Naive thymus-derived CD8-positive, alpha-beta T cell (primary cell): ENCODE measurements around the gene KCNH5. TPM values are rescaled to one million over a fixed set of nuclear protein-coding genes. Genes with fewer than 3 reads are reported as not detected.

Experiments used
- ATAC-seq, 2 donors: fragments of 150-1000 bp; cut with Tn5 transposase in 1 of 2; sonication (Bioruptor Pico), chemical (Tn5 transposase) in 1 of 2; 1 replicate in 1 of 2; 2 replicates in 1 of 2; pipeline ENCODE4 v1.10.0; 2021; ENCODE audit warnings: mild to moderate bottlenecking in 2 of 2, moderate library complexity in 2 of 2
- POLR2A ChIA-PET: fragments of 350-600 bp; sonication (Branson Sonifier 250); formaldehyde crosslinking; loops from one replicate; lab custom pipeline; 2021; ENCODE audit warnings: antibody characterized with exemption; lab: Charles Lee
- DNase-seq, 10 donors: peaks; one replicate each; pipeline versions ENCODE4 v3.0.0 to v3.0.0-alpha.2; 2020 to 2022
- H3K27ac Mint-ChIP-seq, 10 donors: one replicate each; pipeline ENCODE4 v1.8.0; 2020 to 2022; ENCODE audit warnings: mild to moderate bottlenecking in 10 of 10, mixed read lengths in 10 of 10, moderate library complexity in 4 of 10, inconsistent platforms in 1 of 10
- H3K27me3 Mint-ChIP-seq, 5 donors: one replicate each; pipeline ENCODE4 v1.8.0; 2021 to 2022; ENCODE audit warnings: mixed read lengths in 5 of 5
- H3K36me3 Mint-ChIP-seq, 3 donors: one replicate each; pipeline ENCODE4 v1.8.0; 2020 to 2022; ENCODE audit warnings: mixed read lengths in 3 of 3, mild to moderate bottlenecking in 2 of 3, inconsistent platforms in 1 of 3
- H3K4me1 Mint-ChIP-seq, 4 donors: one replicate each; pipeline ENCODE4 v1.8.0; 2021 to 2022; ENCODE audit warnings: mixed read lengths in 4 of 4
- H3K4me3 Mint-ChIP-seq, 10 donors: one replicate each; pipeline ENCODE4 v1.8.0; 2020 to 2022; ENCODE audit warnings: mild to moderate bottlenecking in 10 of 10, mixed read lengths in 10 of 10, moderate library complexity in 6 of 10, inconsistent platforms in 1 of 10
- H3K9me3 Mint-ChIP-seq, 9 donors: one replicate each; pipeline ENCODE4 v1.8.0; 2020 to 2022; ENCODE audit warnings: mixed read lengths in 9 of 9, mild to moderate bottlenecking in 3 of 9, inconsistent platforms in 1 of 9, moderate library complexity in 1 of 9
- polyA plus RNA-seq, 3 donors: library from polyadenylated mRNA; unstranded; fragments of 300-500 nt; fragmentation: Illumina TruSeq; gene quantifications; one replicate each; pipeline ENCODE4 v1.2.3, GENCODE V29; 2021
- total RNA-seq, 8 experiments: library from RNA in 2 of 8; stranded (reverse) in 2 of 8; gene quantifications; one replicate each; pipeline ENCODE4 v1.2.3 and lab custom pipeline; 2021 to 2026

Gene KCNH5
- total and polyA plus RNA-seq, 5 experiments from 2014 or later = not detected

DNA sequence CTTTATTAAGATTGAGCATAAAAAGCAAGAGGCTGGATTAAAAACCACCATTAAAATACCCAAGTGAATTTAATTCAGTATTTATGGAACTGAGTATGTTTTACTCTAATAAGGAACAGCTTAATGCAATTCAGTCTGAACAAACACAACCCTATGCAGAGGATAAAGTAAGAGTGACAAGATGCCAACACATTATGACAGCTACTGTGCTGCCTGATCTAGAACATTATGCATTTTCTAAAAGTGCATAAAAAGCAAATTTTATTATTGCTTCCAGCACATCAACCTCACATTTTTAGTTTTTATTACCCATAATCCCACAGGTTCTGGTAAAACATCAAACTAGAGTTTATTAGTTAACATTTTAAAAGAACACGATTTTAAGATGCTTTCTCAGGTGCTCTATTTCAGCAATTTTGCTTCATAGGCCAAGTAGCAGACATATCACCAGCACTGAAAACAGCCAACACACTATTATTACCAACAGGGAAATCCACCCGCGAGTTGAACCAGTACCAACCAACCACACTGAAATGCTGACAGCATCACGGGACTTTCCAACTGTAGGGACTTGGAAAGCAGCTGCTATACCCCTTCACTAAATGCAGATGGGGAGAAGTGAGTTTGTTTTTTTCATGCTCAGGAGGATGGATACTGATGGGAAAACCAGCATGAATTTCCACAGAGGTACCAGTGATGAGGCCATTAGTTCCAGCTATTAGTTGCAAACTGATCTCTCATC, 372.1 kb downstream of the KCNH5 start:
- no peak overlapping the region for H3K27ac Mint-ChIP-seq
- no peaks in the 10 kb centered on the region for H3K36me3 Mint-ChIP-seq
- H3K4me3 Mint-ChIP-seq = no peak overlapping the region
- peaks cover 0 to 21% (median 2%) of the 10 kb centered on the region in 9 donors for H3K9me3 Mint-ChIP-seq
- no peak for DNase-seq
- no peak for ATAC-seq
- POLR2A ChIA-PET = no interaction called here
- peaks cover 0 to 4% (median 0%) of the 10 kb centered on the region in 5 donors for H3K27me3 Mint-ChIP-seq
- no peaks in the 10 kb centered on the region for H3K4me1 Mint-ChIP-seq

DNA sequence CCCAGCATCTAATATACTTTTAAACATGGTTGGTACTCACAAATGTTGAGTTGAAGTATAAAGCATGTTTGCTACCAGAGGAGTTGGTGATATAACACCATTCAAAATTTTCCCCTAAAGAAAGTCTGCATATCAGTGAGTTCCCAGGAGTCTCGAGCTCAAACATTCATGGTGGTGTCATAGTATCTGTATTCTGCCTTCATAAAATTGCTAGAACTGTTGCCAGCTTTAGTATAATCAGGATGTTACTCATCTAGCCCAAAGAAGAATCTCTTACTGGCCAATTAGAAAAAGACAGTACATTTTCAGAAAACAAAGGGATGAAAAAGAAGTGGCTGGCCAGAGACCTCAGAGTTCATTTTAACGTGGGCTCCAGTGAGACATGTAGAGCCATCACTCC, 374.7 kb downstream of the KCNH5 start:
- POLR2A ChIA-PET = no interaction called here
- H3K27ac Mint-ChIP-seq = no peak overlapping the region
- no peaks in the 10 kb centered on the region for H3K36me3 Mint-ChIP-seq
- H3K27me3 Mint-ChIP-seq = no peaks in the 10 kb centered on the region
- peaks cover 0 to 21% (median 4%) of the 10 kb centered on the region in 9 donors for H3K9me3 Mint-ChIP-seq
- DNase-seq (no peak), ATAC-seq (no peak)
- no peak overlapping the region for H3K4me3 Mint-ChIP-seq
- no peaks in the 10 kb centered on the region for H3K4me1 Mint-ChIP-seq

DNA sequence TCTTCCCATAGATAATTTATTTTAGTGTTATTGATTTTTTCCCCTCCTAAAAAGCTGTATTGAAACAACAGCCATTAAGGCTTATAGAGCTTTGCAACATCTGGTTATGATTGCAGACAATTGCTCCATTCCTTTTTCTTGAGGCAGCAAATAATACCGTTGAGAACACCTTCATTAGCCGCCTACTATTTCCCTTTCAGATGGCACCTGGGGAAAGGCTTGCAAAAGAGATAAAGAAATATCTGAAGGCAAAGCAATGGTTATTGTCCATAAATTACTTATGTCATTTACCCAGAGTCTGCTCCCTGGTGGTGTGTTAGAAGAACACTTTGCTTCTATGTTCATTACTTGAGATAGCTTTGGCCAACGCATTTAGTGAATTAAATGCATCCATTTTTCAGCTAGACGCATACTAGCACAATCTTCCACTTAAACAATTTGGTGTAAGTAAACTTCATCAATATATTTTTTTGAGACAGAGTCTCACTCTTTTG, 377.8 kb downstream of the KCNH5 start:
- ATAC-seq (no peak), DNase-seq (no peak)
- Mint-ChIP-seq H3K9me3 (peaks cover 0 to 12% (median 4%) of the 10 kb centered on the region in 9 donors), H3K4me1 (no peaks in the 10 kb centered on the region), H3K27ac (no peak overlapping the region), H3K36me3 (no peaks in the 10 kb centered on the region), H3K4me3 (no peak overlapping the region), H3K27me3 (no peaks in the 10 kb centered on the region)
- POLR2A ChIA-PET = no interaction called here

DNA sequence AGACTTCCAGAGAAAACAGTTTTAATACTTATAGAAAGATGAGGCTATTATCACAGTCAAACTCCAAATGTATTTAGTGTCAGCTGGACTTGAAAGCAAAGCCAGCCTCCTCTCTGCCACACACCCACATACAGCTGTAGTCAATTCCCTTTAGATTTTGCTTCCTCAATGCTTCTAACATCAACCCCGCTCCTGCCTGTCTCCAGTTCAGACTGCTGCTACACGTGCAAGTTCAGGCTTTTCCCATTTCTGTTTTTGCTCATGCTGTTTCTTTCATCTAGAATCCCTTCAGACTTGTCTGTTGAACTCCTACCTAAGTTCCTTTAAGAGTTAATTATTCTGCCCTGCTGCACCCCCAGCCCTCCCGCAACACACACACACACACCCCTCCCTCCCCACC, 380.0 kb downstream of the KCNH5 start:
- POLR2A ChIA-PET = no interaction called here
- no peak for DNase-seq
- H3K27me3 Mint-ChIP-seq = no peaks in the 10 kb centered on the region
- ATAC-seq = no peak
- H3K4me3 Mint-ChIP-seq = no peak overlapping the region
- H3K4me1 Mint-ChIP-seq = no peaks in the 10 kb centered on the region
- no peaks in the 10 kb centered on the region for H3K36me3 Mint-ChIP-seq
- H3K9me3 Mint-ChIP-seq = peaks cover 0 to 12% (median 6%) of the 10 kb centered on the region in 9 donors
- H3K27ac Mint-ChIP-seq = no peak overlapping the region

DNA sequence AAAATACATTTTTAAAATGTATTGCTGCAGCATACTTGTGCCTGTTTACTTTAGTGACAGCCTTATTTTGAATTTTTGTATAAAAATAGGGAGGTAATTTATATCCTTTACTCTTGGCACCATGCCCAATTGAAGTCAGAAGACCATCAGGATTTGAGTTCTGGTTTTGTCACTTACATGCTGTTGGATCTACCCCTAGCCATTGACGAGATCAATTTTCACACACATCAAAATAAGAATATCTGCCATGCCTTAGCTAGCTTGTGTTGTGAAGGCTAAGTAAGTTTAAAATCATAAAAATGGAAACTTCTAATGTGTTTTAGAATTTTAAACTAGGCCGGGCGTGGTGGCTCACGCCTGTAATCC, 381.8 kb downstream of the KCNH5 start:
- ATAC-seq (no peak), DNase-seq (no peak)
- Mint-ChIP-seq H3K36me3 (no peaks in the 10 kb centered on the region), H3K27me3 (no peaks in the 10 kb centered on the region), H3K27ac (no peak overlapping the region), H3K9me3 (peaks cover 0 to 8% (median 3%) of the 10 kb centered on the region in 9 donors), H3K4me3 (no peak overlapping the region), H3K4me1 (no peaks in the 10 kb centered on the region)
- POLR2A ChIA-PET = no interaction called here

DNA sequence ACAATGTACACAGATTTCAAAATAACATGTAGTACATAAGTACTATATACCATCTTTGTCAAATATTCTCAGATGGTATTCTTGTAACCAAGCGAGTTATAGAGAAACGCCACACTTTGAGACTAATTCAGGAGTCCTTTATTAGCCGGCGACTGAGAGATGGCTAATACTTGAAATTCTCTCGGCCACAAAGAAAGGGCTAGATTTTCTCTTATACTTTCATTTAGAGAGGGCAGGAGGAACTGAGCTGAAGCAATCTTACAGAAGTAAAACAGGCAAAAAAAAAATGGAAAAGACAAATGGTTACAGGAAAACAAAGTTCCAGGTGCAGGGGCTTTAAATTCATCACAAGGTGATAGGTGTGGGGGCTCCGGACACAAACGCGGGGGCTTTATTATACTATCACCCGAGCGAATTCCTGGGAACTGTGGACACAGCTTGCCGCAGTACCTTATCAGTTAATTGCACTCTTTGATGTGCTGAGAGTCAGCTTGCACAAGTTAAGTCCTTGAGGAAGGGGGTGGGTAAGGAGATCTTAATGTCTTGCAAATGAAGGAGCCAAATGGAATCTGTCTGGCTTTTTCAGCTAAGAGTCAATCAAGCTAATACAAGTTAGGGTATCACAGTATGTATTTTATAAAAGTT, 382.3 kb downstream of the KCNH5 start:
- Mint-ChIP-seq H3K4me3 (no peak overlapping the region), H3K4me1 (no peaks in the 10 kb centered on the region), H3K27ac (no peak overlapping the region), H3K36me3 (no peaks in the 10 kb centered on the region), H3K27me3 (no peaks in the 10 kb centered on the region), H3K9me3 (peaks cover 0 to 8% (median 4%) of the 10 kb centered on the region in 9 donors)
- no peak for DNase-seq
- POLR2A ChIA-PET = no interaction called here
- ATAC-seq = no peak

DNA sequence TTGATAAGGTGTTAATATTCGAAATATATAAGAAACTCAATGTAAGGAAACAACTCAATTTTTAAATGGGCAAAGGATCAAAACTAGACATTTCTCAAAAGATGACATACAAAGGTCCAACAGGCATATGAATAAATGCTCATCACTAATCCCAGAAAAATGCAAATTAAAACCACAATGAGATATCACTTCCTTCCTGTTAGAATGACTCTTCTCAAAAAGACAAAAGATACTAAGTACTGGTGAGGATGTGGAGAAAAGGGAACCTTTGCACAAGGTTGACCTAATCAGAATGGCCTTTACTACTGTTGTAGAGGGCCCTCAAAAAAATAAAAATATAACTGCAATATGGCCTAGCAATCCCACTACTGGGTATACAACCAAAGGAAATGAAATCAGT, 383.4 kb downstream of the KCNH5 start:
- DNase-seq = no peak
- Mint-ChIP-seq H3K4me3 (no peak overlapping the region), H3K36me3 (no peaks in the 10 kb centered on the region), H3K9me3 (peaks cover 0 to 8% (median 5%) of the 10 kb centered on the region in 9 donors), H3K4me1 (no peaks in the 10 kb centered on the region), H3K27me3 (peaks cover 0 to 8% (median 0%) of the 10 kb centered on the region in 5 donors), H3K27ac (no peak overlapping the region)
- POLR2A ChIA-PET = no interaction called here
- no peak for ATAC-seq

DNA sequence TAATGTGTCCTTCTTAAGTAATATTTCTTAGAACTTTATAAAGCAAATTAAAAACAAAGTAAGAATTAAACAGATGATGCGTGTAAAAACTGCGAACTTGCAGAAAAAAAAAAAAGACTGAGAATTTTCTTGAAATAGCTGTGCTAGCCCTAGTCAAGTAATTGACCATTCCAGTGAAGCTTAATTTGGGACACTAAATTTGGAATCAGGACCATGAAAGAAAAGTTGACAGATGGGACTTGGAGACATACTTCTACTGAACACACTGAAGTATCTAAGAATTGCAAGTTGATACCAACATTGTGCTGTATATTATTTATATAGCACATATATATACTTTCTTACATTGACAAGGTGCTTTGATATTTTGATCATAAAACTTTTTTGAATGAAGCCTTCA, 386.6 kb downstream of the KCNH5 start:
- Mint-ChIP-seq H3K4me1 (no peaks in the 10 kb centered on the region), H3K36me3 (no peaks in the 10 kb centered on the region), H3K27ac (no peak overlapping the region), H3K27me3 (peaks cover 0 to 8% (median 0%) of the 10 kb centered on the region in 5 donors), H3K9me3 (peaks cover 0 to 12% (median 2%) of the 10 kb centered on the region in 9 donors), H3K4me3 (no peak overlapping the region)
- POLR2A ChIA-PET = no interaction called here
- DNase-seq (no peak), ATAC-seq (no peak)

DNA sequence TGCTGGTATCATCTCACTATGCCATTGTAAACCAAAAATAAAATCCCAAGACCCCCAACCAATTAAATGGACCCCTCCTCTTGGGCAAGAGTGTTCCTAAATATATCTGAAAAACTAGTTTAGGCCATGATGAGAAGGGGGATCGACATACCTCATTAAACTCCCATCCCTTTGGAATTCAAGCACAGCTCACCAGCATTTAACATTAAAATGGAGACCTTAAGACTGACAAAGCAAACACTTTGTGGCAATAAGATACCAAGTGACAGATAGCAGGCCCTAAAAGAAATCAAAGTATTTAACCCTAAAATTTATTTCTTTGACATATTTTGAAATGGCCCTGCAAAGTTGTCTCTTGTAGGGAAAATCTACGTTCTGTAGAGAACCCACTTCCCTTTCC, 387.9 kb downstream of the KCNH5 start:
- Mint-ChIP-seq H3K4me3 (no peak overlapping the region), H3K4me1 (no peaks in the 10 kb centered on the region), H3K27me3 (peaks cover 0 to 8% (median 0%) of the 10 kb centered on the region in 5 donors), H3K36me3 (no peaks in the 10 kb centered on the region), H3K9me3 (peaks cover 0 to 11% (median 5%) of the 10 kb centered on the region in 9 donors), H3K27ac (no peak overlapping the region)
- POLR2A ChIA-PET = no interaction called here
- ATAC-seq (no peak), DNase-seq (no peak)

DNA sequence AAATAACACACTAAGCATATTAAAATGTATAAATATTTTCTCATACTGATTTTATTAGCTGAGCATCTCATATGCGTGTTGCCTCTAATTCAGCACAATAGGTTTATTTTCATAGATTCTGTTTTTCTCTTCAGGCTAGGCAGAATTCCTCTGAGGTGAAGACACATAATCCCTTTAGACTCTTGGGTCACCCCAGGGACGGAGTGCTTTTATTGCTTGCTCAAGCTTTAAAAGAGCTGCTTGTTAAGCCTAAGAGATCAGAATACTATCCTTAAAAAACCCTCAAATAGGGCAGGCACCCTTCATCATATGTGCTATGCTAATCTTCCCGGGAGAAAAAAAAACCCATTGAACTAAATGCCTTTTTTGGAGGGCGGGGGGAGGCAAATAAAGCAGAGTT, 390.1 kb downstream of the KCNH5 start:
- ATAC-seq (no peak), DNase-seq (no peak)
- Mint-ChIP-seq H3K9me3 (peaks cover 0 to 9% (median 2%) of the 10 kb centered on the region in 9 donors), H3K27me3 (peaks cover 0 to 8% (median 0%) of the 10 kb centered on the region in 5 donors), H3K27ac (no peak overlapping the region), H3K4me1 (no peaks in the 10 kb centered on the region), H3K36me3 (no peaks in the 10 kb centered on the region), H3K4me3 (no peak overlapping the region)
- POLR2A ChIA-PET = no interaction called here

DNA sequence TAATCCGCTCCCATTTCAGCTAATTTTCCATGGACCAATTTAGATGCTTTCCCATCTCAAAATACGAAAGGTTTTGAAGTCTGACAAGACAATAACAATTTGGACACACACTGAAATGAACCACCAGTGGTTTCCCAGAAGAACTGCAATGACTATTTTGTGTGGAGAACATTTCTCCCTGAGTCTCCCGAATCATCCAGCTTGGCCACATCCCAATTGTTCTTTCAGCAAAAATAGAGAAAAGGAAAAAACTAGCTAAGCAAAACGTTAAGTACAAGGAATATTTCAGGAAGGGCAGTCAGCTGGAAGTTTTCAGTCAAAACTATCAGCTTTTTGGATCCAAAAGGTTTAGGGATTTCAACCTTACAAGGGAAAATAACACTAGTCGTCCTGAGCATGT, 390.6 kb downstream of the KCNH5 start:
- Mint-ChIP-seq H3K9me3 (peaks cover 0 to 9% (median 2%) of the 10 kb centered on the region in 9 donors), H3K36me3 (no peaks in the 10 kb centered on the region), H3K4me3 (no peak overlapping the region), H3K27ac (no peak overlapping the region), H3K4me1 (no peaks in the 10 kb centered on the region), H3K27me3 (peaks cover 0 to 8% (median 0%) of the 10 kb centered on the region in 5 donors)
- no peak for DNase-seq
- no peak for ATAC-seq
- POLR2A ChIA-PET = no interaction called here
